ENCODE results near the gene FILIP1.

The FILIP1 gene

GRCh38 chr6:75307364-75308004 is 186.1 kb downstream of the FILIP1 start:
- in situ Hi-C loops (cut with MboI; ENCODE audit: low pct_unique_long_range_greater_than_20kb, low sequenced_read_pairs, unreplicated experiment), result no loop called here
- no peak for TF ChIP-seq CTCF (IDR thresholded peaks at IDR 0.05; ENCODE audit: extremely low read depth, insufficient read depth, missing control alignments)
- no peak for DNase-seq (ENCODE audit: low spot score)

GRCh38 chr6:75306064-75306463 is 187.5 kb downstream of the FILIP1 start:
- in situ Hi-C loops (cut with MboI; ENCODE audit: low pct_unique_long_range_greater_than_20kb, low sequenced_read_pairs, unreplicated experiment), result no loop called here
- TF ChIP-seq CTCF (IDR thresholded peaks at IDR 0.05; ENCODE audit: extremely low read depth, insufficient read depth, missing control alignments), result no peak
- DNase-seq (ENCODE audit: low spot score), result no peak

- in situ Hi-C loops (cut with MboI; ENCODE audit: low pct_unique_long_range_greater_than_20kb, low sequenced_read_pairs, unreplicated experiment), result no loop called here
- no peak for DNase-seq (ENCODE audit: low spot score)
- TF ChIP-seq CTCF (IDR thresholded peaks at IDR 0.05; ENCODE audit: extremely low read depth, insufficient read depth, missing control alignments), result no peak
These were observed 188.0 kb downstream of the FILIP1 start for GRCh38 chr6:75305573-75305972.

GRCh38 chr6:75302280-75302679 is 191.3 kb downstream of the FILIP1 start:
- in situ Hi-C loops (cut with MboI; ENCODE audit: low pct_unique_long_range_greater_than_20kb, low sequenced_read_pairs, unreplicated experiment), result no loop called here
- TF ChIP-seq CTCF (IDR thresholded peaks at IDR 0.05; ENCODE audit: extremely low read depth, insufficient read depth, missing control alignments), result no peak
- DNase-seq (ENCODE audit: low spot score), result no peak

GRCh38 chr6:75301537-75301936 is 192.1 kb downstream of the FILIP1 start:
- DNase-seq (ENCODE audit: low spot score), result no peak
- in situ Hi-C loops (cut with MboI; ENCODE audit: low pct_unique_long_range_greater_than_20kb, low sequenced_read_pairs, unreplicated experiment), result no loop called here
- no peak for TF ChIP-seq CTCF (IDR thresholded peaks at IDR 0.05; ENCODE audit: extremely low read depth, insufficient read depth, missing control alignments)

- TF ChIP-seq CTCF (IDR thresholded peaks at IDR 0.05; ENCODE audit: extremely low read depth, insufficient read depth, missing control alignments), result no peak
- DNase-seq (ENCODE audit: low spot score), result no peak
- in situ Hi-C loops (cut with MboI; ENCODE audit: low pct_unique_long_range_greater_than_20kb, low sequenced_read_pairs, unreplicated experiment), result no loop called here
These were observed 192.5 kb downstream of the FILIP1 start for GRCh38 chr6:75301088-75301487.

- in situ Hi-C loops (cut with MboI; ENCODE audit: low pct_unique_long_range_greater_than_20kb, low sequenced_read_pairs, unreplicated experiment), result no loop called here
- no peak for TF ChIP-seq CTCF (IDR thresholded peaks at IDR 0.05; ENCODE audit: extremely low read depth, insufficient read depth, missing control alignments)
- no peak for DNase-seq (ENCODE audit: low spot score)
These were observed 193.1 kb downstream of the FILIP1 start for GRCh38 chr6:75300531-75300855.
